Adrenal gland (tissue), 5 donors: ENCODE measurements around the gene ITPKB.

Experiments
- CTCF ChIP-seq, 6 experiments: fragments of 450-650 bp in 4 of 6; fragments of 200-600 bp in 2 of 6; sonication (generic) in 1 of 6; IDR thresholded peaks; 1 replicate in 5 of 6; 2 replicates in 1 of 6; pipeline versions ENCODE4 v1.5.1 to v1.8.0; 2016 to 2021; ENCODE audit warnings: antibody characterized with exemption in 6 of 6, mild to moderate bottlenecking in 2 of 6, moderate library complexity in 1 of 6
- POLR2A ChIP-seq, 2 donors: fragments of 450-650 bp; IDR thresholded peaks; one replicate each; pipeline ENCODE4 v1.6.1; 2017; ENCODE audit warnings: antibody characterized with exemption in 2 of 2, mild to moderate bottlenecking in 2 of 2, moderate library complexity in 1 of 2
- donor health status: DM: no; HTN: no; CAD: no.

DNA sequence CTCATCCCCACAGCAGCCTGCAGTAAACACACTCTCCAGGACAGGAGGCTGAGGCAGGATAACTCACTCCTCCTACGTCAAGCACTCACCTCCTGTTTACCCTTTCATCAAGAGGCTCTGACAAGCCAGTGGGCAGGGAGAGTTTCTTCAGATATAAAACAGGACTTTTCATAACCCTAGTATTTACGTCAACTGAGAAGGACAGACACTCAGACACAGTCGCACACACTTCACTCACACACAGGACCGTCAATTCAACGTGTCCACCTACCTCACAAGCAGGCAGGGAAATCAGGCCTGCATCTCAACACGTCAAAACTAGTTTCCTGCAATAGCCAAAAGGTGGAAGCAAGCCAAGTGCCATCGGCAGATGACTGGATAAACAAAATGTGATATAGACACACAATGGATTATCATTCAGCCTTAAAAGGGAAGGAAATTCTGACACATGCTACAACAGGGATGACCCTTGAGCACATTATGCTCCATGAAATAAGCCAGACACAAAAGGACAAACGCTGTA lies 48.6 kb downstream of the ITPKB start:
- TF ChIP-seq POLR2A (IDR thresholded peaks at IDR 0.05) (no peak), CTCF (IDR thresholded peaks at IDR 0.05) (no peak)
